ENCODE measurements around the gene ACKR4.

- TF ChIP-seq CTCF (conservative IDR thresholded peaks at IDR 0.05; ENCODE audit: low read depth in 2 of 2) (no peak), STAT1 (IDR thresholded peaks at IDR 0.05; ENCODE audit: unreplicated experiment) (no peak), POLR2AphosphoS5 (IDR thresholded peaks at IDR 0.05; ENCODE audit: low read depth) (no peak), EZH2phosphoT487 (IDR thresholded peaks at IDR 0.05; ENCODE audit: unreplicated experiment) (no peak), EZH2 (IDR thresholded peaks at IDR 0.05; ENCODE audit: low read depth, unreplicated experiment) (no peak), ZNF331 (CRISPR knock-in tag; IDR thresholded peaks at IDR 0.05; ENCODE audit: low read depth) (no peak), REST (IDR thresholded peaks at IDR 0.05; ENCODE audit: unreplicated experiment) (no peak)
Observed at GRCh38 chr3:132642539-132642847, 45.4 kb downstream of the ACKR4 start.
